HG02571 (cell line): ENCODE measurements around the gene RBFOX1.

ENCODE experiments used
- ATAC-seq: cut with Tn5 transposase; IDR thresholded peaks from one replicate; pipeline ENCODE4 v1.9.1; 2021; ENCODE audit warnings: mild to moderate bottlenecking, moderate library complexity; ENCODE audit not compliant: unreplicated experiment

The RBFOX1 gene

DNA sequence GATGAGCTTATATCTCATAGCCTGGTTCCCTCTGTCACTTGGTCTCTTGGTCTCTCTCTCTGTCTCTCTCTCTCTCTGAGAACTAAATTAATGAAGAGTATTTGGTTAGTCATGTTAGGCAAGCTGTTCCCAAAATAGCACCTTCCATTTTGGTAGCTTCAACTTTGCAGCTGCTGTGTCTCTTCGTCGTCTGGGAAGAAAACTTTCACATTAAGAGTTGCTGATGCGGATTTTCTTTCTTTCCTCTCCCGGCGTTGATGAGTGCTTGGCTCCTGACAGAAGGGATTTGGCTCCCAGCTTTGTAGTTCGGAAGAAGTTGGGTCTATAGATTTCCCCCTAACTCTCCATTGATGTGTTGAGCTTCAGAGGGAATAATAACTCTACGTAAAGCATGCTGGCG, at the start of gene RBFOX1:
Gene RBFOX1 (plus strand): TSS at position 235 of the 400 bp plus-strand sequence.
- no peak for ATAC-seq

DNA sequence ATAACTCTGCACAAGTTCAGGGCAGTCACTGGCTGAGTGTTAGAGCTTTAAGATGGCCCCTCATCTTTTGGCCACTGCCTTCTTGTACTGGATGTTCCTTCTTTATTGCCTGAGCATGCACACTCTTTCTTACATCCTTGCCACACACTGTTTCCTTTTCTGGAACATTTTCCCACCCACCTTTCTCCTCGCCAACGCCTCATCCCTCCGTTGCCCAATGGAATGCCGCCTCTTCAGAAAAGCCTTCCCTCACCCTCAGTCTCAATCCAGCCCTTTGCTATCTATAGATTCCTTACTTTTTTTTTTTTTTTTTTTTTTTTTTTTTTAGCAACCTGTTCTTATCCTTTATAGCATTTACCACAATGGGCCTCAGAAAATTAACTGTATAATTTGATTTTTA, 47.9 kb upstream of the RBFOX1 start:
- ATAC-seq = no peak

GRCh38 chr16:7285520-7285919, 47.1 kb upstream of the RBFOX1 start:
- no peak for ATAC-seq

DNA sequence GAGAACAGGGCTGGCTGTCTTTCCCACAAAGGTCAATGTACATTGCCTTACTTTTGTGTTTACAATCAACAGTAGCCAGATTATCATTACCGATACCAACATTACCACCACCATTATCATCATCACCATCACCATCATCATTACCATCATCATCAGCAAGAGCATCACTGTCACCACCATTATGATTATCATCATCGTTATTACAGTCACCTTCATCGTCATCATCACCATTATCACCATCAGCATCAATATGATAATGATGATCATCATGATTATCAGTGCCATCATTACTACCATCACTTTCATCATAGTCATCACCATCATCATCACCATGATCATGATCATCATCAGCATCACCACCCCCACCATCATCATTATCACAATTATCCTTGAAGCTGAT, 43.3 kb upstream of the RBFOX1 start:
- ATAC-seq = no peak

DNA sequence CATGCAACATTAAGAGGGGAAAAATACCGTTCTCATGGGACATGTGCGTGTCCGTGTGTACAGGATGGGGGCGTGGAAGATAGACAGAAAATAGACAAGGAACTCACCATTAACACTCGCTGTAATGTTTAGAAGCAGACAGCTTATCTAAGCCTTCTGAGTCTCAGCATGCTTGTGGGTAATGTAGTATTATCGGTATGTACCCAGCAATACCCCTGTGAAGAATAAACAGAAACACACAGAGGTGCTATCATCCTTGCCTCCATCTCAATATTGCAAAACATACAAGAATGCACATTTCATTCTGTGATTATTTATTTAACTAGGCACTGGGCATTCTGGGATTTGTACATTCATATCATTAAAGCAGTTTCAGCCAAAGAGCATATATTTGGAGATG, 42.0 kb upstream of the RBFOX1 start:
- ATAC-seq = no peak

DNA sequence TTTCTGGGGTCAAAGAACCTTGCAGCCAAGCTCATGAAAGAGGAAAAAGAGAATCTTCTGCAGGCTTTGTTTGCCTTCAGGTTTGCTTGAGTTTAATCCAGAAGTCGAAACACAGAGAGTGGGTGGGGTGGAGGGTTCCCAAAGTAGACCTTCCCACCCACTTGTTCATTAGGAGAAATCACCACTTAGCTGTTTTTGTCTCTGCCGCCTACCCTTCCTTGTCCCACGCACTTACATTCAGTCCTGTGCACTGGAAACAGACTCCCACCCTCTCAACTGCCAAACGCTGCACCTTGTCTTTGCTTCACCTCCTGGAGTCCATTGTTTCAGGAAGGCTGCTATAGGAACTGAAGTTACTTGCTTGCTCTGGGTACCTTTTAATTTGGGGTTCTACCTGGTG, 38.6 kb upstream of the RBFOX1 start:
- no peak for ATAC-seq

GRCh38 chr16:7303052-7303610, 29.5 kb upstream of the RBFOX1 start:
- ATAC-seq = no peak

DNA sequence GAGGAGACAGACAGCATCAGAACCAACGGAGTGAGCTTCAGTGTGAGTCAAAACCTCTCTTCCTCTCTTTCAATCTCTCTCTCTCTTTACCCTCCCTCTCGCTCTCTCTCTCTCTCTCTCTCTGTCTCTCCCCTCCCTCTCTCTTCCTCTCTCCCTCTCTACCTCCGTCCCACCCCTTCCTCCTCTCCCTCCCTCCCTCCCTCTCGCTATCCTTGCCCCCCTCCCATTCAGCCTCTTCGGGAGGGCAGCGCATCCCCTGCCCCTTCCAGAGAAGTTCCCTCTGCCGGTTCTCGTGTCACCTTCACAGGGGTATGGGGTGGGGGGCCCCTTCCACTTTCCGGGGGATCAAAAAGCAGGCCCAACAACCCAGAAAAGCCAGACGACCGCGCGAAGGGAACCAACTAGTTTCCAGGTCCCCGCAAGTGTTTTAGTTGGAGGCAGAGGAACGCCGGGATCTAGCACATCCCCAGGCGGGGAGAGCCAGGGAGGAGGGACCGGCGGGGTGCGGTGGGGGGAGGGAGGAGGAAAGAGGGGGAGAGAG, 28.9 kb upstream of the RBFOX1 start:
- no peak for ATAC-seq

GRCh38 chr16:7304279-7304678, 28.4 kb upstream of the RBFOX1 start:
- ATAC-seq = no peak

- ATAC-seq = no peak
These were observed 27.7 kb upstream of the RBFOX1 start for GRCh38 chr16:7304958-7305357.

DNA sequence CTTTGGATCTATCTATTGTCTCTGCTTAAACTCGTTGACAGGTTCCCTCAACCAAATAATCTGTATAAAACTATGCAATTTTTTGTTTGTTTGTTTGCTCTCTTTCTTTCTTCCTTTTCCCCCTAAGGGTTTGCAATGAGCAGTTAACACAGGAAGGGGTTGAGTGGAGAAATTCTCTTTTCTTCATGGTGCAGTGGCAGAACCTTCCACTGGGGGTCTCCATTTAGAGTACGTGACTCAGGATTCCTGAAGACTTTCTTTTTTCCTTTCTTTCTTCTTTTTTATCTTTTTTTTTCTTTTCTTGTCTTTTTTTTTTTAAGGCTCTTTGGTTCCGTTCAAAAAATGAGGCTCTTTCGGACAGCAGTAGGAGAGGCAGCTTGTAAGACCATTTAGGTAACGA, 19.5 kb upstream of the RBFOX1 start:
- no peak for ATAC-seq

DNA sequence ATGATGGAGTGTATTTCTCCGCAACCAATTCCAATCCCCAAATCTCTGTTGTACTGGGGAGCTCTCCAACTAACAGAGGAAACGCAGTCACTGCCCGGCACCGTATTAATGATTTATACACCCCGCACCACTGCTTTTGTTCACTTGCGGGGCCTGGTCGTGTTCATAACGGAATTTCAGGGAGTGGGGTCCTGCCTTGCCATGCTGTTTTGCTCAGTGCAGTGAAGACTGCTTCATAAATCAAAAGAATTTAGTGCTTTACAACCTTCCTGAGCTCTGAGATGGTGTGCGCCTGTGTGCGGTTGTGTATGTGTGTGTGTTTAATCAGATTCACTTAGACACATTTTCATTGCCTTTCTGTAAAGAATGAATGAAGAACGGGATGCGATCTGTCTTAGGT, 18.5 kb upstream of the RBFOX1 start:
- ATAC-seq = no peak

- no peak for ATAC-seq
These were observed 16.8 kb upstream of the RBFOX1 start for GRCh38 chr16:7315813-7316212.

DNA sequence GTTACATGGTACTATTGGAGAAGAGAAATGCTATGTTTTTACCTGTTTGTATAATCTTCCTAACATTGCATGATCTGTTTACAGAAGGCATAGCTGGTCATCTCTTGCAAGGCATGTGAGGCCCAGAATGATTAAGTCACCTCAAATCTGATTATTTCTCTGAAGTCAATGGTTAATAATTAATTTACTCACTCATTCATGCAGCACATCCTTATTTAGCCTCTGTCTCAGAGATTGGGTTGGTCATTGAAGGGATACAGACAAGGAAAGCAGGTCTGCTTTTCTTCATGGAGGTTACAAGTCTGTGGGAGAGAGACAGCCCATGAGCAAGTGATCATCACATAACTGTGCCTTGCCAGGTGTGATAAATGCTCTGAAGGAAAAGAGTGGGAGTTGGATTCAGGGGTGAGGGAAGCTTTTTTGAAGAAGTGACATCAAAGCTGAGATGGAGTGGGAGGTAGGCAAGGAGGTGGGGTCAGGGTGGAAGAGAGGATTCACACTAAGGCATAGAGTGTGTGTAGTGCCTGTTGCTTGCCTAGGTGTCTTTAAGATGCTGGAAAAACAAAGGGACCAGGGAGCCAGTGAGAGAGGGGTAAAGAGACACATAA, 16.3 kb upstream of the RBFOX1 start:
- no peak for ATAC-seq

- no peak for ATAC-seq
These were observed 14.7 kb upstream of the RBFOX1 start for GRCh38 chr16:7317982-7318381.

DNA sequence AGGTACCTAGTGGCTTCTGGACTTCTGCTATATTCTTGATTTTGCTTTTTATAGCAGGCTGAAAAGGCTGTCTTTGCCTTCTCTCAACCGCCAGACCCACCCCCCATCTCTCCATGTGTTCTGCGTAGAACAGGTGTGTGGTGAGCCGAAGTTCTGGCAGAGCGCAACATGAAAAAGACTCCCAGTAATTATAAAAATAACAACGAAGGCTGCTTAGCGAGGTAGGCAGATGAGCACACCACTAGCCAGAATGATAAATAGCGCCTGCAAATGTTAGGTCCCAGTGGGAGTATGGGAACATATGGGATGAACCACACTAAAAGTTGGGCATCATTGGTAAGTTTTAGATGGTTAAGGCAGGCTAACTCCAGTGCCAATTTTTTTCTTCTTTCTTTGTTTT, 14.0 kb upstream of the RBFOX1 start:
- ATAC-seq = no peak

- ATAC-seq = no peak
These were observed 13.1 kb upstream of the RBFOX1 start for GRCh38 chr16:7319514-7319913.

DNA sequence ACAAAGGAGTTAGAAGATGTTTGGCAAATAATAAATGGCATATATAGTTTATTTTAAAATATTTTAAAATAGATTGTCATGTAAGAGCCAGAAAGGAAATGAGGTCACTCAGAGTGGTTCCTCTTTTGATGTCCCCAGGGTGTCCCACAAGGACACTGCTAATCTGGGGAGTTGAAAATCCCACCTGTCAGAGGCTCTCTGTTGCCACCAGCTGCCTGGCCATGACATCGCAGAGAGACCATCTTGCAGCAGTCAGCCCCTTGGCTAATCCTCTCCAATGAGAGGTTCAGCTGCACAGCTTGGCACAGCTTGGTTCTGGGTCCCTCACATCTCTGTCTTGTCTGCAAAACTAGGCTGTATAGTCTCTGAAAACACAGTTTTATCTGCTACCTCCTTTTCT, 11.0 kb upstream of the RBFOX1 start:
- ATAC-seq = no peak

DNA sequence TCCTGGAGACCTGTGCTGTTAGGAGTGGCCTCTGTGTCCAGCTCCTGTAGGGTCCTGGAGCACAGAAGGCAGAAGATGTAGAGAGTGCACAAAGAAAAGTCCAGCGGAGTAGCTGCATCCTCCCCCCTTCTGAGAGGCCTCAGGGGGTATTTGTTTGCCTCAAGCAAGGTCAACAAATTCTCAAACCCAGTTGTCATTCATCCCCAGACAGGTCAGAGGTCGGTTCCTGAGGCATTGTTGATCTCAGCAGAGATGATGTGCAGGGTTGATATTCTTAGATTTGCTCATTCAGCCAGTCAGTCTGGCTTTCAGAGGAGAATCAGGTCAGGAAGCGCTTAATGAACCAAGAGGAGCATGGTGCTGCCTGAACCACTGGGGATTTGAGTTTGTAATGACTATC, 8.3 kb upstream of the RBFOX1 start:
- ATAC-seq = no peak

GRCh38 chr16:7325834-7326233, 6.8 kb upstream of the RBFOX1 start:
- ATAC-seq = no peak

DNA sequence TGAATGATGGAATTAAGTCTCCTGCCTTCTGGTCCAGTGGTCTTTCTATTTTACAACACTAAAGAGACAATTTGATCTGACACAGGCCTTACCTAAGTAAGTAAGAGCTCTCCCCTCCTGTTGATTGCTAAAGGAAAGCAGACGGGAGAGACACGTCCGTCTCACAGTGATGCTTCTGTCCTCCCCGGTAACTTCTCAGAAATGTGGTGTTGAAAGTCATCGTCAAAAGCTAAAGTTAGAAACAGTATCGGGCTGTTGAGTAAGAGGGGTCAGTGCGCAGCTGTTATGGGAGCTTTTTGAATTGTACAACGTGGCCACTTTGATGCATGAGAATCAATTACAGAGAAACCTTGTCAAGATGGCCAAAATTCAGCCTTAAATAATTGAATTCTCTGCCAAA, 1.9 kb upstream of the RBFOX1 start:
- ATAC-seq = no peak

DNA sequence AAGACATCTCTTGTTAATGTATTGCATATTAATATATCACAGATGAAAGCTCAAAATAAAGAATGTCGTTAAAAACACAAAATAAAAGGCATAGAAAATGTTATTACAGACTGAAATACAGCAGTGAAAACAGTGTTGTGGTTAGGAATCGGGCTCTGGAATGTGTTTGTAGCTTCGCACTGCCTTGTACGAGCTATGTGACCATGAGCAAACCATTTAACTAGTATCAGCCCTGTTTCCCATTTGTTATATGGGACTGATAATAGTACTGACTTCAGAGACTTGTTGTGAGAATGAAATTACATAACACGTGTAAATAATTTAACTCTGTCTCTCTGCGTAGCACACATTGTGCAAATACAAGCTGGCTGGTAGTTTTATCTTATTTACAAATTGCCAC, 648 bp upstream of the RBFOX1 start:
- no peak for ATAC-seq

DNA sequence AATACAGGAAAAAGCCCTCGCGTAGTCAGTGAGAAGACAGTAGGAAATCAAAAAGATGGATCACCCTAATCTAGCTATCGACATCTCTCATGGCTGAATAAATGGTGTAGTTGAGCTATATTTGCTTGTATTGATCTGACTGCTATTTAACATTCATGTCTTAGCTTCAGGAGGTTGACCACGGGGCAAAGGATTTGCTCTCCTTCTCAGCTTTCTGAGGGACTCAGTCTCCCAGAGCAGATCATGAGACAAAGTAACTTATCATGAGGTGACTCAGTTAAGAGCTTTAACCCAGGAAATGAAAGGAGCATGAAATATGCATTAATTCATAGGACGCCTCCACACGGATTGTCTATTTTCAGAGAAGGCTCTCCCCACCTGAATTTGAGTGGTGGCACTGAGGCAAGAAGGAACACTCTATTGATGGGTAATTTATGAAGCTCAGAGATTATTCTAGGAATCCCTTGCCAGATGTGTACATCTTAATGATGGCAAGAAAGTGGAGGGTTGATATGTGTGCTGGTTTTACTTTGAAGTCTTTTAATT, 608 bp downstream of the RBFOX1 start:
- ATAC-seq = no peak
